Muscle layer of duodenum (tissue), 2 donors: ENCODE data around the gene RALGAPA2.
"Not testable (repeated sequence)": the region's sequence is repeated elsewhere in the genome, so short reads cannot be mapped to it uniquely, and the experiment has no call there.

Experiments
- H3K27ac ChIP-seq: one replicate; pipeline ENCODE4 v1.7.0; 2013; ENCODE audit warnings: mild to moderate bottlenecking, low read length
- H3K27me3 ChIP-seq: one replicate; pipeline ENCODE4 v1.7.0; 2013; ENCODE audit warnings: low read depth, mild to moderate bottlenecking, control low read depth, low read length
- H3K36me3 ChIP-seq, 2 donors: one replicate each; pipeline ENCODE4 v1.7.0; 2013; ENCODE audit warnings: low read length in 2 of 2, control low read depth in 1 of 2, mild to moderate bottlenecking in 1 of 2; ENCODE audit not compliant: insufficient read depth in 2 of 2, control insufficient read depth in 1 of 2
- H3K4me1 ChIP-seq, 2 donors: one replicate each; pipeline ENCODE4 v1.7.0; 2013; ENCODE audit warnings: low read length in 2 of 2, mild to moderate bottlenecking in 2 of 2, control low read depth in 1 of 2, moderate library complexity in 1 of 2; ENCODE audit not compliant: insufficient read depth in 2 of 2, control insufficient read depth in 1 of 2
- H3K4me3 ChIP-seq, 2 donors: one replicate each; pipeline ENCODE4 v1.7.0; 2013; ENCODE audit warnings: low read length in 2 of 2, low read depth in 1 of 2, mild to moderate bottlenecking in 1 of 2
- H3K9me3 ChIP-seq, 2 donors: one replicate each; pipeline ENCODE4 v1.7.0; 2013; ENCODE audit warnings: low read length in 2 of 2, control low read depth in 1 of 2, mild to moderate bottlenecking in 1 of 2; ENCODE audit not compliant: control insufficient read depth in 1 of 2
- donor health status: healthy.

Gene RALGAPA2

DNA sequence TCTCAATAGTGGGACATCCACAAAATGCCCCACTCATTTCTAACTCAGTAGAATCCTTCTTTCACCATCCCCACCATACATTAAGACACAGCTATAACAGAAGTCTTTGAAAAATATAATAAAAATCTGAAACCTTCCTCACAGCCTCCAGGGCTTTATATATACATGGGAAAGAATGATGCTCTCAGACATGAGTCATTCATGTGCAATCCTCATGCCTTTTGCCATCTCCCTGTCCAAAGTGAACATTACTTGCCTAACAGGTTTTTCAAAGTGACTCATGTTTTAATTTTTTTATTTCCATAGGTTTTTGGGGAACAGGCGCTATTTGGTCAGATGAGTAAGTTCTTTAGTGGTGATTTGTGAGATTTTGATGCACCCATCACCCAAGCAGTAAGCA is 162.7 kb downstream of the RALGAPA2 start:
- peaks cover 8 to 10% of the 10 kb centered on the region in 2 donors for H3K36me3 ChIP-seq
- H3K9me3 ChIP-seq: no peaks in the 10 kb centered on the region
- no peaks in the 10 kb centered on the region for H3K4me1 ChIP-seq
- no peaks in the 10 kb centered on the region for H3K27me3 ChIP-seq
- no peak overlapping the region for H3K4me3 ChIP-seq
- no peak overlapping the region for H3K27ac ChIP-seq

DNA sequence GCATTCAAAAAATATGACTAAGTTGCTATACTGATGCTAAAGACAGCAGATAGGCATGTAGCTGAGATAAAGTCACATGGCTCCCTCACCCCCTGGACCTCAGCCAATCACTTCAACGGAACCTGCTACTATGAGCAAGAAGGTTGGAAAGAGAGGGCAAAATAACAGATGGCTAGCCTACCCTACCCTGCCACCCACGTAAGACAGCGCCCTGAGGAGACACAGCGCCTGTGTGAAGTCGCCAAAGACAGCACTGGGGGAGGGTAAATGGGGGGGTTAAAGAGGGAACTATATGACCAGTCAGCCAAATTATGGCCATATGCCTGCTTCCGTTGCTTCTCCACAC is 163.2 kb downstream of the RALGAPA2 start:
- no peaks in the 10 kb centered on the region for H3K27me3 ChIP-seq
- no peak overlapping the region for H3K27ac ChIP-seq
- peaks cover 8 to 10% of the 10 kb centered on the region in 2 donors for H3K36me3 ChIP-seq
- no peak overlapping the region for H3K4me3 ChIP-seq
- no peaks in the 10 kb centered on the region for H3K4me1 ChIP-seq
- H3K9me3 ChIP-seq: no peaks in the 10 kb centered on the region

DNA sequence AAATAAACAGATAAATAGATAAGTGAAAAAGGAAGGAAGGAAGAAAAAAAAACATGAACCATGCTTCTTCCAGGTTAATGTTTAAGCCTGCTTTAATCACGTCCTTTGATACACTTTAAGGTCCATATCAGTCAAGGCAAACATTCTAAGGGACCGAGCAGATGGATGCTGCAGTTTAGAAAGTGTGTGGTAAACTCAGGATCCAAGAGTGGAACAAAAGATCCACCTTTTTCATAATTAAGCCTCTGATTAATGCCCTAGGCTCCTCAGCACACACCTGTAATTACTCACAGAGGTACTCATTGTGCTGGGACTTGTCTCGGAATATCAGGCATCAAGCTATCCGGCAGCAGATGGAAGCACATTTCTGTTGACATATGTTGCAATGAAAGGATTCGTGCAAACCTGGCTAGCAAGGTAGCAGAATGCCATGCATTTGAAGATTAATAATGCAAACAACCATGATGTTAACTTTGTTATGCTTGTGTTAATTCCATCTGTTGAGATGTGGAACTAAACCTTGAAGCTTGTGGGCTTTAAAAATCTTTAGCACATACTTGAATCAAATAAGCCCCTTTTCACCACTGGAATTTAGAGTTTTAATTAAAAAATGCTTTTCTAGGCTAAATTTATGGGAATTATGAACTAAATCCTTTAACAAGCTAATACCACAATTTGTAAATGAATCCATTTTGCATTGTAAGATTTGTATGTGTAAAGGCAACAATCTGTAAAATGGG is 163.7 kb downstream of the RALGAPA2 start:
- Histone ChIP-seq H3K36me3 (peaks cover 8 to 10% of the 10 kb centered on the region in 2 donors), H3K9me3 (no peaks in the 10 kb centered on the region), H3K27ac (no peak overlapping the region), H3K4me1 (no peaks in the 10 kb centered on the region), H3K4me3 (no peak overlapping the region), H3K27me3 (no peaks in the 10 kb centered on the region)

DNA sequence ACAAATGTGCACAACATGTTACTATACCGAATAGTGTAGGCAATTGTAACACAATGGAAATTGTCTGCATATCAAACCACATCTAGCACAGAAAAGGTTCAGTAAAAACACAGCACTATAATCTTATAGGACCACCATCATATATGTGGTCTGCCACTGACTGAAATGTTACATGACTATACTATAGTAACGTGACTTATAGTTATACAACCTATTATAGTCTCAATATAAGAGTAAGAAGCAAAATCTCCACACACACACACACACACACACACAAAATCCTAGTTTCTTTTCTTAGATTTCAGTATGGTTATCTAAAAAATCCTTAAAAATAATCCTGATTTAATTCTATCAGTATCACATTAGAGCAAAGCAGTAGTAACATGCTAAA is 164.6 kb downstream of the RALGAPA2 start:
- no peak overlapping the region for H3K27ac ChIP-seq
- no peaks in the 10 kb centered on the region for H3K4me1 ChIP-seq
- peaks cover 8 to 10% of the 10 kb centered on the region in 2 donors for H3K36me3 ChIP-seq
- H3K9me3 ChIP-seq: no peaks in the 10 kb centered on the region
- H3K4me3 ChIP-seq: no peak overlapping the region
- H3K27me3 ChIP-seq: no peaks in the 10 kb centered on the region

DNA sequence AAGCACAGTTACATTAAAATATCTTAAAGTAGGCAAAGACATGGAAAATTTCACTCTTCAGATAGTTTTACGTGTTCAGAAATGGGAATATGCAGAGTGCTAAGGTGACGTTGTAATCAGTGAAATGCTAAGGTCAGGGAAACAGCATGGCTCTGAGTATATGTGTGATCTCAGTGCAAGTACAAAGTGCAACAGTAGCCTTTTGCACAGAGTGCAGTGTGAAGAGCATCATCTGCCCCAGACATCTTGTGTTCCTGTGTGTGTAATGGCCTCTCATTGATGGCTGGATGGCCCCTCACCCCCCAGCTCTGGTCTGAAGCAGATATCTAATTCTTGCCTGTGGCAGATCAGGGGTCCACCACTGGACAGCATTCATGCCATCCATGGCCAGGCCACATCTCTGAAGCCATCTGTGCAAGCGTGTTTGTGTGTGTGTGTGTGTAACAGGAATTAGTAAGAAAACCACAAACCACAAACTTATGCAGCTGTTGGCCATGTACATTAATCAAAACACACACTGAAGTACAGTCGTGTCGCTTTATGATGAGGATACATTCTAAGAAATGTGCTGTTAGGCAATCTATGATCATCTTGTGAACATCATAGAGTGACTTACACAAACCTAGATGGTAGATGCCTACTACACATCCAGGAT is 165.1 kb downstream of the RALGAPA2 start:
- Histone ChIP-seq H3K9me3 (no peaks in the 10 kb centered on the region), H3K36me3 (peaks cover 8 to 10% of the 10 kb centered on the region in 2 donors), H3K4me1 (no peaks in the 10 kb centered on the region), H3K27ac (no peak overlapping the region), H3K4me3 (no peak overlapping the region), H3K27me3 (no peaks in the 10 kb centered on the region)

DNA sequence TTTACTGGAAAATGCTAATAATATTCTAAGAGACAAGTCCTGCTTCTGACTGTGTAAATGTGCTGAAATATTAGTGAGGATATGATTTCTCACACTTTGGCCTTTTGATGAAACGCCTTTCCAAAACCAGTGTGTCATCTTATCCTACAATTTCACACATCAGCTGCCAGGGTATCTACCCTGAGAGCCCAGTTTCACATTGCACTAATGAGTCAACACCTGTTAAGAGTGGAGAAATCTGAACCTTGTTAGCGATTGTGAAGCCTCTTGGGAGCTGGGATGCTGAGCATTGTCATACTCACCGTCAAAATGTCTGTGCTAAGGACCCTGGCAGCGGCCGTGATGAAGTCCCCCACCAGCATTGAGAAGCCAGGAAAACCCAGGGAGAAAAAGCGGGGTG is 166.0 kb downstream of the RALGAPA2 start:
- Histone ChIP-seq H3K27me3 (no peaks in the 10 kb centered on the region), H3K27ac (no peak overlapping the region), H3K4me3 (no peak overlapping the region), H3K9me3 (no peaks in the 10 kb centered on the region), H3K36me3 (peaks cover 8 to 10% of the 10 kb centered on the region in 2 donors), H3K4me1 (no peaks in the 10 kb centered on the region)

DNA sequence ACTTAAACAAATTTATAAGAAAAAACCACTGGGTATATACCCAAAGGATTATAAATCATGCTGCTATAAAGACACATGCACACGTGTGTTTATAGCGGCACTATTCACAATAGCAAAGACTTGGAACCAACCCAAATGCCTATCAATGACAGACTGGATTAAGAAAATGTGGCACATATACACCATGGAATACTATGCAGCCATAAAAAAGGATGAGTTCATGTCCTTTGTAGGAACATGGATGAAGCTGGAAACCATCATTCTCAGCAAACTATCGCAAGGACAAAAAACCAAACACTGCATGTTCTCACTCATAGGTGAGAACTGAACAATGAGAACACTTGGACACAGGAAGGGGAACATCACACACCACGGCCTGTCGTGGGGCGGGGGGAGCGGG is 169.1 kb downstream of the RALGAPA2 start:
- not testable (repeated sequence) for H3K27ac ChIP-seq, H3K27me3 ChIP-seq, H3K4me1 ChIP-seq, H3K9me3 ChIP-seq, H3K4me3 ChIP-seq
- H3K36me3 ChIP-seq: peaks cover 5 to 10% of the 10 kb centered on the region in 2 donors

DNA sequence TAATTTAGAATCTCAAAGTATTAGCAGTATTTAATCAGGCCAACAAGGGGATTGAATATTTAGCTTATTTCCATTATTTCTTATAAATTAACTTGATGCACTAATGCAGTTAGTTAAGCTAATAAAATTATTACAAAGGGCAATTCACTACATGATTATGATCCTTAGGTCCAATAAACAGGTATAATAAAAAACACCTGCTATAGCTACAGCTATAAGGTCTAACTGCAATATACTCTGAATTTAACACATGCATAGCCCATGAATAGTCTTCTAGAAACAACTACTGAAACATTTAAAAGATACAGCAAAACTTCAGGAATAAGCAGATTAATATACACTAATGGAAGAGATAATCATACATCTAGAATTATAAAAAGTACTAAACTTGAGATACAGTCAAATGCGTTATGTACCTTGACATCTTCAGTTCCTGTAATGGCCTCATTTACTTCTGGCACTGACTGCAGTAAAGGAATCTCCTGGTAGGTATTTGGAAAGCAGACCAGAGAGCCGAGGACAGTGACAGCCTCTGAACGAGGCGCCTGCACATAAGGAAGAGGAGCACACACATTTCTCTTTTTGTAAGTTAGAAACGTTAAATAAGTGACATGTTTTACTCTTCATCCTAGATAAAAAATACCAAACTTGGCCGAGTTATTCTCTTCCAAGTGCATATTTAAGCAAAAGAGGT is 176.1 kb downstream of the RALGAPA2 start:
- peaks cover 0 to 5% of the 10 kb centered on the region in 2 donors for H3K4me1 ChIP-seq
- no peak overlapping the region for H3K4me3 ChIP-seq
- peaks cover 2 to 6% of the 10 kb centered on the region in 2 donors for H3K36me3 ChIP-seq
- H3K27me3 ChIP-seq: no peaks in the 10 kb centered on the region
- H3K9me3 ChIP-seq: no peaks in the 10 kb centered on the region
- H3K27ac ChIP-seq: no peak overlapping the region

DNA sequence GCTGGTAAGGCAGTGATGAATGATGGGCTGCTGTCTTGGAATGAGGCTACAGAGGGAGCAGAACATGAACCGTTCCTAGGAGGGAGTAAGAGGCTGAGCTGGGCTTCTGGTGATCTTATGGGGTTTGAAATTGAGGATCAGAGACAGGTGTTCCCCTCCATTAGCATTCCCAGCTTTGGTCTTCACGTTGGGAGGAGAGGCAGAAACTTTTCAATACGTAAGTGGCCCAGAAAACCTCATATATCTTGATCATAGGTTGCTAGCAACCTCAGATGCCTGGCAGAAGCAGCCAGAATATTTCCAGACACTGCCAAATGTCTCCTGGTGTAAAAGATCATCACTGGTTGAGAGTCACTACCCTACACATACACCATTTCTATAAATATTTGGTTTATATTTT is 177.4 kb downstream of the RALGAPA2 start:
- Histone ChIP-seq H3K4me1 (peaks cover 0 to 5% of the 10 kb centered on the region in 2 donors), H3K4me3 (no peak overlapping the region), H3K9me3 (no peaks in the 10 kb centered on the region), H3K27ac (no peak overlapping the region), H3K36me3 (peaks cover 12 to 19% of the 10 kb centered on the region in 2 donors), H3K27me3 (no peaks in the 10 kb centered on the region)

DNA sequence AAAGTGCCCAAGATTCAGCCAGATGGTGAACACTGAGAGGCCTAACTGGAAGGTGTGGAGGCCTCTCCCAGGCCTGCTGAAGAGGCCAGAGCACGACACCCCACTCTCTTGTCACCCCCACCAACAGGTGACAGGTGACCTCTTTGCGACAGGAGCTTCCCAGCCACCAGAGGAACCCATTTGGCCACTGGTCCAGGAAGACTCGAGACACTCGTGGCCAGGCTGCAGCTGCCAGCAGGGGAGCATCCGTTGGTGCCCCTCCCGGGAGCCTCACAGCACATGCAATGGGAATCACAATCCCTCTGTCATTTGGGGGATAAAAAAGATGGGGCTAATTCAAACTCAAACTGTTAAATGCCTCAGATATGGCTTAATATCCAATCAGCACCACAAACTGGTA is 181.2 kb downstream of the RALGAPA2 start:
- Histone ChIP-seq H3K9me3 (no peaks in the 10 kb centered on the region), H3K4me1 (no peaks in the 10 kb centered on the region), H3K4me3 (no peak overlapping the region), H3K27me3 (no peaks in the 10 kb centered on the region), H3K27ac (no peak overlapping the region), H3K36me3 (peaks cover 14 to 30% of the 10 kb centered on the region in 2 donors)

DNA sequence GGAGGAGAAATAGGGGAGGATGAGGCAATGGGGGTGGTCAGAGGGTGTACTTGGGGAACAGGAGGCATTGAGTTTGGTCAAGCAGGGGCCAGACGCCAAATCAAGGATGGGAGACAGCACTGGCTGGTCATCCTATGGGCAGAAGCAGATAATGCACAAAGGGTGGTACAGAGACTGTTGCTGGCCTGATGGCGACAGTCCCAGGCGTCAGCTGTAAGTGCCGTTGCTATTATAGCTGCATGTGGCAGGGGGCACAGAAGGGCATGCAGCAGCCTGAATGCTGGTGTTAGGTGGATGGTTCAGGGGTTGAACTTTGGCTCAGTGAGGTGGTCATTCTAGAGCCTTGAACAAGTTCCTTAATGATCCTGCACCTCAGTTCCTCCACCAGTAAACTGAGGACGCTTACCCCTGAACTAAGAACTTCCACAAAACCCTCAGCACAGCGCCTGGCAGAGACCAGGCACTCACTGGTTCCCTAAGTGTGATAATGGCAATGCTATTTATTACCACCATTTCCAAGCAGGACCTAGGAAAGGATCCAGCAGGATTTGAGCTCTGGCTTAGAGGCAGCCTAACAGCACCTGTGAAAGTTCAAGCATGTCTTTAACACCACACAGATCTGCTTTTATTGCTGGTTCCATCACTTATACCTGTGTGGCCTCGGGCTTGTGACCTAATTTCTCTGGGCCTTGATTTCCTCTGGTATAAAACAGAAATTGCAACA is 181.9 kb downstream of the RALGAPA2 start:
- Histone ChIP-seq H3K36me3 (peaks cover 14 to 30% of the 10 kb centered on the region in 2 donors), H3K4me1 (no peaks in the 10 kb centered on the region), H3K27me3 (no peaks in the 10 kb centered on the region), H3K9me3 (no peaks in the 10 kb centered on the region), H3K27ac (no peak overlapping the region), H3K4me3 (no peak overlapping the region)
